Measurements from ENCODE around the gene ARL6IP4. TPM values are rescaled to one million over a fixed set of nuclear protein-coding genes. Genes with fewer than 3 reads are reported as not detected.

Gene ARL6IP4
- total RNA-seq, 1 experiment from 2014 or later: 171 TPM

GRCh38 chr12:122955156-122955555 is 25.3 kb upstream of the ARL6IP4 start:
- no peaks in the 10 kb centered on the region for H3K36me3 Mint-ChIP-seq (ENCODE audit: insufficient read depth, unreplicated experiment)
- no peaks in the 10 kb centered on the region for H3K27me3 Mint-ChIP-seq (ENCODE audit: unreplicated experiment)
- no peaks in the 10 kb centered on the region for H3K9me3 Mint-ChIP-seq (ENCODE audit: low read depth, unreplicated experiment)
- DNase-seq: no peak
- TF ChIP-seq CTCF (IDR thresholded peaks at IDR 0.05; ENCODE audit: unreplicated experiment): no peak
- no peak overlapping the region for H3K27ac Mint-ChIP-seq (ENCODE audit: unreplicated experiment)
- peaks cover 10% of the 10 kb centered on the region for H3K4me1 Mint-ChIP-seq (ENCODE audit: low read depth, unreplicated experiment)
- no TSS peak for BruUV-seq (replicated peaks)
- intact Hi-C loops (cut with micrococcal nuclease; ENCODE audit: unreplicated experiment): no loop called here
- CTCF ChIA-PET: interaction anchor here (0.7 kb wide), 1 partner anchor 73 kb away, joined by 3 read pairs; no protein-coding TSS in a partner anchor
- H3K4me3 Mint-ChIP-seq (ENCODE audit: low read depth, unreplicated experiment): no peak overlapping the region

GRCh38 chr12:122956035-122956434 is 24.4 kb upstream of the ARL6IP4 start:
- peaks cover 12% of the 10 kb centered on the region for H3K4me1 Mint-ChIP-seq (ENCODE audit: low read depth, unreplicated experiment)
- intact Hi-C loops (cut with micrococcal nuclease; ENCODE audit: unreplicated experiment): no loop called here
- CTCF ChIA-PET: no interaction called here
- no peaks in the 10 kb centered on the region for H3K27me3 Mint-ChIP-seq (ENCODE audit: unreplicated experiment)
- no peak overlapping the region for H3K4me3 Mint-ChIP-seq (ENCODE audit: low read depth, unreplicated experiment)
- DNase-seq: no peak
- no TSS peak for BruUV-seq (replicated peaks)
- no peak for TF ChIP-seq CTCF (IDR thresholded peaks at IDR 0.05; ENCODE audit: unreplicated experiment)
- no peaks in the 10 kb centered on the region for H3K9me3 Mint-ChIP-seq (ENCODE audit: low read depth, unreplicated experiment)
- H3K36me3 Mint-ChIP-seq (ENCODE audit: insufficient read depth, unreplicated experiment): no peaks in the 10 kb centered on the region
- no peak overlapping the region for H3K27ac Mint-ChIP-seq (ENCODE audit: unreplicated experiment)

GRCh38 chr12:122958198-122958888 is 22.1 kb upstream of the ARL6IP4 start:
- no peak for DNase-seq
- H3K4me3 Mint-ChIP-seq (ENCODE audit: low read depth, unreplicated experiment): no peak overlapping the region
- no peaks in the 10 kb centered on the region for H3K9me3 Mint-ChIP-seq (ENCODE audit: low read depth, unreplicated experiment)
- TF ChIP-seq CTCF (IDR thresholded peaks at IDR 0.05; ENCODE audit: unreplicated experiment): no peak
- no TSS peak for BruUV-seq (replicated peaks)
- H3K36me3 Mint-ChIP-seq (ENCODE audit: insufficient read depth, unreplicated experiment): no peaks in the 10 kb centered on the region
- CTCF ChIA-PET: interaction anchor here (0.8 kb wide), 1 partner anchor 113 kb away, joined by 7 read pairs; no protein-coding TSS in a partner anchor
- intact Hi-C loops (cut with micrococcal nuclease; ENCODE audit: unreplicated experiment): no loop called here
- no peak overlapping the region for H3K27ac Mint-ChIP-seq (ENCODE audit: unreplicated experiment)
- peaks cover 15% of the 10 kb centered on the region for H3K4me1 Mint-ChIP-seq (ENCODE audit: low read depth, unreplicated experiment)
- no peaks in the 10 kb centered on the region for H3K27me3 Mint-ChIP-seq (ENCODE audit: unreplicated experiment)

- CTCF ChIA-PET: no interaction called here
- no TSS peak for BruUV-seq (replicated peaks)
Measured at GRCh38 chr12:122959566-122960192, 20.8 kb upstream of the ARL6IP4 start.

More at GRCh38 chr12:122959566-122960192, 20.8 kb upstream of the ARL6IP4 start:
- no peak overlapping the region for H3K4me3 Mint-ChIP-seq (ENCODE audit: low read depth, unreplicated experiment)
- H3K36me3 Mint-ChIP-seq (ENCODE audit: insufficient read depth, unreplicated experiment): peaks cover 1% of the 10 kb centered on the region
- H3K27ac Mint-ChIP-seq (ENCODE audit: unreplicated experiment): no peak overlapping the region
- no peaks in the 10 kb centered on the region for H3K27me3 Mint-ChIP-seq (ENCODE audit: unreplicated experiment)
- intact Hi-C loops (cut with micrococcal nuclease; ENCODE audit: unreplicated experiment): no loop called here
- DNase-seq: no peak
- H3K9me3 Mint-ChIP-seq (ENCODE audit: low read depth, unreplicated experiment): no peaks in the 10 kb centered on the region
- H3K4me1 Mint-ChIP-seq (ENCODE audit: low read depth, unreplicated experiment): peaks cover 21% of the 10 kb centered on the region
- no peak for TF ChIP-seq CTCF (IDR thresholded peaks at IDR 0.05; ENCODE audit: unreplicated experiment)
